ENCODE results near the gene KLHL25.

Gene KLHL25

DNA sequence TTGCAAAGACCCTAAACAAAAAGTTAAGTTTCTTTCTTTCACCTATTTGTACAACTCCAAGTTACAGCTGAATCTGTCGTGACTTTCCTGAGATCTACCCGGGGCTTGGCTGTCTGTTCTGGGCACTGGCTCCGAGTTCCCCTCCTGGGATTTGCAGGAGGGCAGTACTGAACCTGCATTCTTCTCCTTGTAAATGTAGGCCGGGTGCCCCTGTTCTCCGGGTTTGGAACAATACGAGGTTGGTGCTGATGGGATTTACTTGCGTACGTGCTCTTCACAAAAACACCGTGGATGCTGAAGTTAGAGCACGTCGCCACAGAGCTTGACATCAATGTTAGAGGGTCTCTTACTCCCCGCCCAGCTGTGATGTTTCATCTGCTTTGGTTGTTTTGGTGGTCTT lies 48.1 kb downstream of the KLHL25 start:
- no peak for DNase-seq (ENCODE audit: low spot score)

DNA sequence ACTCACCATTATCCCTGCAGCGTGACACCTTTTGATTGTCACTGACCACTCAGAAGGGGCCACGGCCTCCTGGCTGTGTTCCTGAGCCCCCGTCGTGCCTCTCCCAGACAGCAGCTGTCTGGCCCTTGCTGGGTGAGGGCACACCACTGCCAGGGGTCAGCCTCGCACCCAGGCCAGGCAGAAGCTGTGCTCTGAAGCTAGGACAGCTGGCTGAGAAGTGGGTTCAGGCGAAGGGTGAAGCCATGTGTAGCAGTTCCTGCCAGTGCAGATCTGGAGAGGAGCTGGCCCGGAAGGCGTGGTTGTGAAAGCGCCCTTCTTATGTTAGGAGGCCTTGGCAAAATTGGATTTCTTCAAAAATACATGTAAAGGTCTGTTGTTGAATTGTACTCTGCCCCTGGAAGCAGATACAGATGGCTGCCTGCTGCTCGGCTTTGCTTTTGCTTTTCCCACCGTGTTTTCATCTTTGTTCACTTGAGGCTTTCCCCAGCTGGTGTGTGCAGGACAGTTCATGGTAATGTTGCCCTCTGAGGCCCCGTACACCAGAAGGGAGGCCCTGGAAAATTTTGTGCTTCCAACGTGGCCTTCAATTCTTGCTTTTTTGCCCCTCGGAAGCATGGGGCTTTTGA lies 49.1 kb downstream of the KLHL25 start:
- DNase-seq (ENCODE audit: low spot score): no peak

DNA sequence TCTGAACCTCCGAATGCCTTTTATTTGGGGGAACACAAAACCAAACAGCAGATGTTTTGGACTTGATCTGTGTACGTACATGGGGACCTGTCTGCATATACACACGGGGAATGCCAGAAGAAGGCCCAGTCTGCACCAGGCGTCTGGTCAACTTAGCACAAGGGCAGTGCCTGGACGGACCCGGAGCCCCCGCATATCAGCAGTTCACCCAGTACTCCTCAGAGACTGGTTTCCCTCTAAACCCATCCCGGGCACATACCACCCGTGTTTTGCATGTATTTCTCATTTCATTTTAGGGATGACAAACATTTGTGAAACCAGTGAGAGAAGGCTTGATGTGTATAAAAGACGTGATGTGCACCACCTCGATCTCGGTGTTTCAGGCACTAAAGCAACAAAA lies 49.7 kb downstream of the KLHL25 start:
- no peak for DNase-seq (ENCODE audit: low spot score)

DNA sequence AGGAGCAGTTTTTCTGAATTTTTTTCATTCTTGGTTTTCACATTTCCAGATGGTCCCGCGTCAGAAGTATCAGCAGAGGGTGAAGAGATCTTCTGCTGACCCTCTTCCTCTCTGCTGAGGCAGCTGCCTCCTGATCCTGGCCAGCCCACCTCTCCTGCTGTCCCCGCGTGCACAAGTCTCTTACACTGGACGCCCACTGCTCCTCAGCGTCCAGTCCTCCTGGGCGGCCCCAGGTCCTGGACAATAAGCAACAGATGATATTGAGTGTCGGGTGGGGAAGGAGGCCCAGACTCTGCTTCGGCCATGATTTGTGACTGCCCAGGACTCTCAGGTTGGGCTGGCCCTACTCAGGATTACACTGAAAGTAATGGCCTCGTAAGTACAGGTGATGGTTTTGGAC lies 50.1 kb downstream of the KLHL25 start:
- no peak for DNase-seq (ENCODE audit: low spot score)

DNA sequence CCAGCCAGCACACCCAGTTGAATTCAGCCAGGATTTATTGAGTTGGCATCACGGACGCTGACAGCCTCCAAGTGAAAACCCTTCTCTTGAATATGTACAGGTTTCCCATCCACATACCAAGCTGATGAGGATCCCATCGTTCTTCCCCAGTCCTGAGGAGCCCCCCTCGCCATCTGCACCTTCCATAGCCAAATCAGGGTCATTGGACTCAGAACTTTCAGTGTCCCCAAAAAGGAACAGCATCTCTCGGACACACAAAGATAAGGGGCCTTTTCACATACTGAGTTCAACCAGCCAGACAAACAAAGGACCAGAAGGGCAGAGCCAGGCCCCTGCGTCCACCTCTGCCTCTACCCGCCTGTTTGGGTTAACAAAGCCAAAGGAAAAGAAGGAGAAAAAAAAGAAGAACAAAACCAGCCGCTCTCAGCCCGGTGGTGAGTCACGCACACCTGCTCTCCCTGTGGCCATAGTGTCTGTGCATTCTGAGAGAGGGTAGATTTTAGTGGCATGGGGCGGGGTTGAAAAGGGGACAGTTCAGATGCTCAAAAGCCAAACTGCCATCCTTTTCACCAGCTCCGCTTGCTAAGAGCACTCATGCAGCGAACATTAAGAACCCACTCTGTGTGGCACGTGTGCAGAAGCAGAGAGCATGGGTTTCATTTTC lies 51.2 kb downstream of the KLHL25 start:
- DNase-seq (ENCODE audit: low spot score): no peak

DNA sequence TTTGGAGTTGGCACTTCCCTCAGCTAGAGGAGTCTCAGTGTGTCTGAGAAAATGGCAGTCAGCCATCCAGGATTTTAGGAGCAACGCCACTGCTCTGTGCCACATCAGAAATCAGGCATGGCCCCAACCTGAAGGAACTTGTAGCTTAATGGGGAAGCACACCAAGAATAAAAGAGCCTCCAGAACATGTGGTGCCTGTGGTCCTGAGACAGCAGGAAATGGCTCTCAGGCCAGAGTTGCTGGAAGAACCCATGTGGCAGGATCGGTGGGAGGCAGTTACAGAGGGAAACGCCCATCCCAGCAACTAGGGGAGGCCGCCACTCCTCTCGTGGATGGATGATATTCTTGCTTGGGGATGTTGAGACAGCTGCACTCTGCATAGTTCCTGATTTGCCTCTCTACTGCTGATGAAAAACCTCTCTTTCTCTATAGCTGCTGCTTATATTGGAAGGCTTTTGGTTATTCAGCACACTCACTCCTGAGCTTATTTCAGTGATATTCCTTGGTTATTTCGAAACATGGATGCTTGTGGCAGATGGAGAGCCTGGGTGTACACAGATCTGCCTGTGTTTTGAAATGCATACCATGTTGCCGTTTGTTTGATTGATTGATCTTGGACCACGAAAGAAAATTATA lies 52.4 kb downstream of the KLHL25 start:
- peak; percentile 44 for DNase-seq (ENCODE audit: low spot score)

DNA sequence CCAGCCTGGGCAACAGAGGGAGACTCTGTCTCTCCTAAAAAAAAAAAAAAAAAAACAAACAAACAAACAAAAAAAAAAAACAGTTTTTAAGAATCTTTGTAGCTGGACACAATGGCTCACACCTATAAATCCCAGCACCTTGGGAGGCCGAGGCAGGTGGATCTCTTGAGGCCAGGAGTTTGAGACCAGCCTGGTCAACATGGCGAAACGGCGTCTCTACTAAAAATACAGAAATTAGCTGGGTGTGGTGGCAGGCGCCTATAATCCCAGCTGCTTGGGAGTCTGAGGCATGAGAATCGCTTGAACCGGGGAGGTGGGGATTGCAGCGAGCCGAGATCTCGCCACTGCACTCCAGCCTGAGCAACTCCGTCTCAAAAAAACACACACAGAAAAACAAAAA lies 53.1 kb downstream of the KLHL25 start:
- no peak for DNase-seq (ENCODE audit: low spot score)

DNA sequence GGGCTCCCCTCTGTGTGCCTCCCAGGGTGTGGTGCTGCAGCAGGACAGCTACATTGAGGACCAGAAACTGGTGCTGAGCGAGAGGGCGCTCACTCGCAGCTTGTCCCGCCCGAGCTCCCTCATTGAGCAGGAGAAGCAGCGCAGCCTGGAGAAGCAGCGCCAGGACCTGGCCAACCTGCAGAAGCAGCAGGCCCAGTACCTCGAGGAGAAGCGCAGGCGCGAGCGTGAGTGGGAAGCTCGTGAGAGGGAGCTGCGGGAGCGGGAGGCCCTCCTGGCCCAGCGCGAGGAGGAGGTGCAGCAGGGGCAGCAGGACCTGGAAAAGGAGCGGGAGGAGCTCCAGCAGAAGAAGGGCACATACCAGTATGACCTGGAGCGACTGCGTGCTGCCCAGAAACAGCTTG lies 53.7 kb downstream of the KLHL25 start:
- no peak for DNase-seq (ENCODE audit: low spot score)

DNA sequence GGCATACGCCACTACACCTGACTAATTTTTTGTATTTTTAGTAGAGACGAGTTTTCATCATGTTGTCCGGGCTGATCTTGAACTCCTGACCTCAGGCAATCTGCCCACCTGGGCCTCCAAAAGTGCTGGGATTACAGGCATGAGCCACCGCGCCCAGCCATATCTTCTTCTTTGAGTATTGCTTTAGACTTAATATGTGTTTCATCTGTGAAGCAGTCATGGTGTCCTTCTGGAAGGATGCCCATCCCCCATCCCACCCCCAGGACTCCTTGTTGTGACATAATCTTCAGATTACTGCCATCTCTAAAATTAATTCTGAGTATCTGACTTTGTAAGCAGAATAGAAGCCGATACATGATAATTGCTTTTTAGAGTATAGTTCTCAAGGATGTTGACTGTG lies 57.7 kb downstream of the KLHL25 start:
- DNase-seq (ENCODE audit: low spot score): no peak

DNA sequence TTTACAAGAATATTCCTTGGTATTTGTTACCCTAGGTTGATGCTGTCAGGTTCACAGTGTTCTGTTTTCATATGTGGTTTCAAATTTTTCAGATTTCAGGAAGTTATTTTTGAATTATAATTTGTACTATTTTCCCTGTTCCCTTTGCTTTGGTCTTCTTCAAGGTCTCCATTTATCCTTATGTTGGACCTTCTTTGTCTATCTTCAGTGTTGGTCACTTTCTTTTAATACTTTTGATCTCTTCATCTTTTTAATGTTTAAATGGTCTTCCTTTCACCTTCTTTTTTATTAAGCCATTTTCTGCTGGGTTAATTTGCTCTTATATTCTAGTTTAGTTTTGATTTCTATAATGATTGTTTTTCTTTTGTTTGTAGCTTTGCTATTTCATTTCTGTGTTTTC lies 61.3 kb downstream of the KLHL25 start:
- no peak for DNase-seq (ENCODE audit: low spot score)

DNA sequence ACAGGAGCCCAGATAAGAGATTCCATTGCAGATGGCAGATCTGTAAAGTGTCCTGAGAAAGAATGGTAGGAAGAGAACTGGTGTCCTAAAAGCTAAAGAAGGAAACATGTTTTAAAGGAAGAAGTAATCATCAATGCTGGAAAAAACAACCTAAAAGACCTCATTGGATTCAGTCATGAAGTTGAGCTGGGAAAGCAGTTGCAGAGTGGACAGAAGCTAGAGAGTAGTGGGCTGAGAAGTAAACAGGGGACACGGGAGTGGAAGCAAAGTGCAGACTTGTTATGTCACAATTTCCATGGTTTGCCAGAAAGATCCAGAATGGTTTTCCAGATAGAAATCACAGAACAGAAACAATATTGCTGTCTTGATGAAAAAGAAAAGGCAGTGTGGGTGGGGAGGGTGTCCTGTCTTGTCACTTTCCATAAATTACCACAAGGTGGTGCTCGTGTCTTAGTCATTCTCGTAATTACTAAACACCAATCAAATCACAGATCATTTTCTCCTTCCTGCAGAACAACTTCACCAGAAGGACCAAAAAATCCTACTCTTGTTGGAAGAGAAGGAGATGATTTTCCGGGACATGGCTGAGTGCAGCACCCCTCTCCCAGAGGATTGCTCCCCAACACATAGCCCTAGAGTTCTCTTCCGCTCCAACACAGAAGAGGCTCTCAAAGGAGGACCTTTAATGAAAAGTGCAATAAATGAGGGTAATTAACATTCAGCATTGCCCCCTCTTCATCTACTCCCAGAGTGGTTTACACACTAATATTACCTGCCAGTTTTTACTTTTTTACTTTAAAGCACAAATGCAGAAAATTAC lies 64.5 kb downstream of the KLHL25 start:
- peak; percentile 69 for DNase-seq (ENCODE audit: low spot score)

DNA sequence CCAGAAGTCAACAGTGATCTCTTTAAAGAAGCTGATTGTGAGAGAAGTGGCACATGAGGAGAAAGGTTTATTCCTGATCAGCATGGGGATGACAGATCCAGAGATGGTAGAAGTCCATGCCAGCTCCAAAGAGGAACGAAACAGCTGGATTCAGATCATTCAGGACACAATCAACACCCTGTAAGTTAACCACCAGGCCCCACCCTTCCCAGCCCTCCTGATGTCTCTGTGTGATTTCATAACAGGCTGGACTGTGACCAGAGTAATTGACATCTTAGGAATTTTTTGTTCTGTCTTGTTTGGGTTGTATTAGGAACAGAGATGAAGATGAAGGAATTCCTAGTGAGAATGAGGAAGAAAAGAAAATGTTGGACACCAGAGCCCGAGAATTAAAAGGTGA lies 67.7 kb downstream of the KLHL25 start:
- no peak for DNase-seq (ENCODE audit: low spot score)

DNA sequence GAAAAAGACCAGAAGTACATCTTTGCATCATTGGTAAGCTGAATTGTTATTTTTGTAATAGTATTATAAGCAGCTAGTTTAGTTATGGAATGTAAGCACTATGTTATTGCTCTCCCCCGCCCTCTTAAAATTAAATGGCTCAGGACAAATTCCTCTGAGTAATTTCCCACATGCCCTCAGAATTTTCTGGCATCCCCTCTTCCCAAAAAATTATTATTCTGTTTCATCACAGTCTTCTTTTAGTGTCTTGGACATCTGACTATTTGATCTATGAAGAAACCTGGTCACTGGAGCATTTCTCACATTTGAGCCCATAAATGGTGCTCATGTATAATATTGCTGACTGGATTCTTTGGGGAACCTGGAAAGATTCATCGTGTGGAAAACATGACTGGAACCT lies 68.3 kb downstream of the KLHL25 start:
- DNase-seq (ENCODE audit: low spot score): no peak

DNA sequence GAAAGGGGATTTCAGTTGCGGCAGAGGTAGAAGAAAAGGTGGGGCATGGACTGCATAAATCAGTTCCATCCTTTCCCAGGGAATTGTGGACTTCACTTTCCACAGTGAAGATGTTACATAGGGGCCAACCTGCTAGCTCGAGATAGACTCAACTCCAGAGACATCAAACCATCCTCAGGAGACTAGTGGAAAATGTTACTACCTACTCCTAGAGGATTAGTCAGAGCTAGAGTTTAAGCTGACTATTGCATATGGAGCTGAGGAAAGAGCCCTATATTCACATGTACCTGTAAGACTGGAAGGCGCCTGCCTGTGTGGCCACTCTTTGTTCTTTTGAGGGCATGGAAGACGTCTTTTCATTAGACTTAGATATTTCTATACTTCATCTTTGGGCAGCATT lies 69.2 kb downstream of the KLHL25 start:
- no peak for DNase-seq (ENCODE audit: low spot score)

DNA sequence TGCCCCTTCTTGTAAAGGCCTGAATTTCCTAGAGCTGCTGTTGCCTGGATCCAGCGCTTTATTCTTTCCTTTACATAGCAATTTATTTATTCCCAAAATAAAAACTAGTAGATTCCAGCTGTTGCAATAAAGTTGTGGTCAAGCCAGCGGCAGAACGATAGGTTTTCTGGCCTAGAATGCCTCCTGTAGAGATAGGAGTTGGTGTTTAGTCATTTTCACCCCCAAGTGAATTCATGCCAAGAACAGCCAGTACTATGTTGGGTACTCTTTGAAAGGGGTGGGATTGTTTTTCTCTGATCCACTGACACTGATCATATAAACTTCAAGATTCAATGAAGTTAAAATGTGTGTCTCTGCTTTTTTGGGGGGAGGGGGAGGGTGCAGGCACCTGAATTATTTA lies 69.7 kb downstream of the KLHL25 start:
- DNase-seq (ENCODE audit: low spot score): no peak

DNA sequence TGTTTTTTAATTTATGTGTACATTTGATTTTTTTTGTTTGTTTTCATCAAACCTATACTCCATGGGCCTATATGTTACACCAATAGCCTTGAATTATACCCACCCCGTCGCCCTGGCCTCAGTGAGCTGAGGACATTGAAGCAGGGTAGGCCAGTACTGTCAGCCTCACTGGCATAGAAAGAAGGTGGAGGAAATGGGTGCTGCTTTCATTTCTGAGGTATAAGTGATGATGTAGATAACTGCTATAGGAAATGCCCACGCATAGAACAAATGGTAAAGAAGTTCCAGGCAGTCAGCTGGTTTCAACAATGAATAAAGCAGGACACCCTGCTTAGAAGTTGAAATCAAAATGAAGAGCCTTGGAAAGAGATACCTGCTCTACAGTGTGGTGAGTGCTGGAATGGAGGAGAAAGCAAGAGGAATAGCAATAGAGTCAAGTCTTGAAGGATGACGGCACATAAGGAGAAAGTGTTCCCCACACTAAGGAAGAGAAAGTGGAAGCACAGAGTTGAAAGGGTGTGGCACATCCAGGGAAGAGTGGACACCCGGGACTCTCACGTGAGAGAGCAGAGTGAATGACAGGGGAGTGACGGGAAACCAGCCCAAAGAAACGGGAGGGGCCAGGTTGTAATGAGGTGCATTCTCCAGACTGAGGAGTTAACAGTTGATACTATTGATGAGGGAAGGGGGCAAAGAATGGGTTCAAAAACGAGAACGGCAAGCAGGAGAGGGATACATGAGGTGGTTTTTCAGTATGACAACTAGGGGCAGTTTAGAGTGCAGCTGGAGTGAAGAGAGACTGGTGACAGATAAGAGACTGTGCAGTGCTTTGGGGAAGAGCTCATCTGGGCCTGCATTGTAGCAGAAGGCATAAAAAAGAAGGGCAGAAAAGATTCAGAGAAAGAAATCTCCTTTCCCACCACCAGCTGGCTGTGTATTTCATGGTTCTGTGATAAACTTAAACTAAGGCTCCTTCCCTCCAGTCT lies 70.5 kb downstream of the KLHL25 start:
- no peak for DNase-seq (ENCODE audit: low spot score)

DNA sequence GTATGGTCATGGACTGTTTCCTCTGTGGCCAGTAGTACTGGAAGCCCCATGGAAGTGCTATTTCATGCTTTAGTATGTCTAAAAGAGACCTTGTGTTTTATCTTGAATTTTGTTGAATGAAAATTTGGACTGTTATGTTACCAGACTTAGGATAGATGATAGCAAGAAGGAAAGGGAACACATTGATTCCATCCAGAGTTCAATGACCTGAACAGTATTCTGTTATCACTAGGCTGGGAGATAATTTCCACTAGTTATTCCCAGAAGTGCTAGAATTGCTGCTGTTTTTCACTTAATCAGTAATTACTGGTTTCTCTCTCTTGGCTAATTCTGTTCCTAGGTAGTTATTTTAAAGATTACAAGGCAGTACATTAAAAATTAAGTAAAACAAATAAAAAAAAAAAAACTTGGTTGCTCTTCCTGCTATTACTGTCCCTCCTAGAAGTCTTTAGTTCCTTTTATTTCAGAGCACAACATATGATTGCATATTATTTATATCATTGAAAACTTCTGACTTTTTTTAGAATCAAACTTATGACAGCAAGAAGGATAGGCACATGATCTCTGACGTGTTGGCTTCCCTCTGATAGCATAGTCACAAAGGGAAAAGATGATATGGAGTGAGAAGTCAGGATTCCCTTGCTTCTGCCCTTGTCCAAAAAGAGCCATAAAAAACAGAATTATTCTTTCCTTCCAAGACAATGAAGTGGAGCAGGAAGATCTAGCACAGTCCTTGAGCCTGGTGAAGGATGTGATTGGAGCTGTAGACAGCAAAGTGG lies 72.2 kb downstream of the KLHL25 start:
- no peak for DNase-seq (ENCODE audit: low spot score)

DNA sequence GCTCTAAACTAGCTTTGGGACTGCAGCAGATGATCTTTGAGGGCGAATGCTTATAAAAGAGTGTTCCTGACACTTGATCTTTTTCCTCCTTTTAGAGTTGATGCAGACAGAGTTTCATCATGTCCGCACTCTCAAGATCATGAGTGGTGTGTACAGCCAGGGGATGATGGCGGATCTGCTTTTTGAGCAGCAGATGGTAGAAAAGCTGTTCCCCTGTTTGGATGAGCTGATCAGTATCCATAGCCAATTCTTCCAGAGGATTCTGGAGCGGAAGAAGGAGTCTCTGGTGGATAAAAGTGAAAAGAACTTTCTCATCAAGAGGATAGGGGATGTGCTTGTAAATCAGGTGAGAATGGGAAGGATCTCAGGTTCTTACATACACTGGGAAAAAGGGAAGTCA lies 75.7 kb downstream of the KLHL25 start:
- no peak for DNase-seq (ENCODE audit: low spot score)

DNA sequence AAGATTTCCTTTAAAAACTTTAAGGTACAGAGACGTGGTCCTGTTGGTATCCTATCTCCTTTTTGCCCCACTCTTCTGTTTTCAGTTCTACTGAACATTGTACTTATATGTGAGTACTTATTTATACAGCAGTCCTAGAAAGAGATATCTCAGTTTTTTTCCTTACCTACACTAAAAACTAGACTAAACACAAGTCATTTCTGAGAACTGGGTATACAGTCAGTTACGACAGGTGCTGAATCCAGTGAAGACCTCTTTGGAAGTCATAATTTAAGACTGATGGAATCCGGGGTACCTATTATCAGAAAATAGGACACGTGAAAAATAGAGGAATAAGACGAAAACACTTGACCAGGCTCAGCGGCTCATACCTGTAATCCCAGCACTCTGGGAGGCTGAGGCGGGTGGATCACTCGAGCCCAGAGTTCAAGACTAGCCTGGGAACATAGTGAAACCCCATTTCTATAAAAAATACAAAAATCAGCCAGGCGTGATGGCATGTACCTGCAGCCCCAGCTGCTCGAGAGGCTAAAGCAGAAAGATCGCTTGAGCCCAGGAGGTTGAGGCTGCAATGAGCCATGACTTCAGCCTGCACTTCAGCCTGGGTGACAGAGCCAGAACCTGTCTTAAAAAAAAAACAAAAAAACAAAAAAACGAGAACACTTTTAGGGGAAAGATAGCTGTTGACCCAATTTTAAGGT lies 76.3 kb downstream of the KLHL25 start:
- DNase-seq (ENCODE audit: low spot score): no peak

DNA sequence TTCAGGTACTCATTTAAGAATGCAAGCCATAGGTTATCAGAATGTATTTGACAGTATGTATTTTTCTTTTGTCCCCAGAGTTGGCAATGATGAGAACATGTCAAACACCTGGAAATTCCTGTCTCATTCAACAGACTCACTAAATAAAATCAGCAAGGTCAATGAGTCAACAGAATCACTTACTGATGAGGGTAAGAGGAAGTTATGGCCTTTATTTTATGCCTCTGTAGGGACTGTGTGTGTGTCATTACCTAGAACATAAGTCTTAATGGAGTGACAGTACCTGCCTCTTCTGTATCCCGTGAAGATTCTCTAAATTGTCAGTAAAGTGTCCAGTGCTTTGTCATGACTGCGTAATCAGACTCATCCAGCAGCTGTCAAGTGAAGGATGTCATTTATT lies 77.5 kb downstream of the KLHL25 start:
- no peak for DNase-seq (ENCODE audit: low spot score)
